Spleen (tissue), 7 donors: ENCODE results near the gene RBM20.

Experiments
- POLR2A ChIP-seq, 3 donors: fragments of 450-650 bp; IDR thresholded peaks; one replicate each; pipeline ENCODE4 v1.5.1; 2017; ENCODE audit warnings: antibody characterized with exemption in 3 of 3, mild to moderate bottlenecking in 1 of 3
- POLR2AphosphoS5 ChIP-seq, 3 donors: sonication (generic); formaldehyde crosslinking; IDR thresholded peaks; one replicate each; pipeline ENCODE4 v1.5.1; 2017; ENCODE audit warnings: antibody characterized with exemption in 3 of 3
- TF ChIP-seq, protein P1 (sequence below), 11 experiments: fragments of 200-600 bp in 7 of 11; fragments of 450-650 bp in 4 of 11; sonication (generic) in 4 of 11; IDR thresholded peaks in 8 of 11; conservative IDR thresholded peaks in 3 of 11; 1 replicate in 7 of 11; 2 replicates in 4 of 11; pipeline versions ENCODE4 v1.4.0 to v1.8.0; 2016 to 2021; ENCODE audit warnings: antibody characterized with exemption in 11 of 11, inconsistent platforms in 4 of 11, mild to moderate bottlenecking in 1 of 11
- donor health status: DM: no; HTN: no; CAD: no; lungs with moderate emphysema.
- donor health status: DM: no; HTN: no; CAD: no.
- donor health status: DM: no; HTN: no; CAD: no.

DNA sequence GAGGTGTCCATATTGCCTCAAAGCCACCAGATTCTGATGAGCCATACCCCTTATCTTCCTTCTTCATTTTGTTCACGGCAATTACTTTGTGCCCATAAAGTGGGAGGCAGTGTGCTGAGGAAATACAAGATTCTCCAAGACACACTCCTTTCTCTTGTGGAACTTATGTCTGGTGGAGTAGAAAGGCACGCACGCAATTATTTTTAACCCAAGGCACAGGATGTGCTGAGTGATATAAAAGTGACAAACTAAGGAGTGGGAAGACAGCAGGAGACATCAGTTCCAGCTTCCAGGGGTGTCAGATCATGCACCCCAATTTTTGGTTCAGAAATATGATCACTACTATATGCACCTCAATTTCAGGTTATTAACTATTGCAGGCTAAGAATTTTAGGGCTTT, 132.9 kb downstream of the RBM20 start:
- TF ChIP-seq, protein P1, sequence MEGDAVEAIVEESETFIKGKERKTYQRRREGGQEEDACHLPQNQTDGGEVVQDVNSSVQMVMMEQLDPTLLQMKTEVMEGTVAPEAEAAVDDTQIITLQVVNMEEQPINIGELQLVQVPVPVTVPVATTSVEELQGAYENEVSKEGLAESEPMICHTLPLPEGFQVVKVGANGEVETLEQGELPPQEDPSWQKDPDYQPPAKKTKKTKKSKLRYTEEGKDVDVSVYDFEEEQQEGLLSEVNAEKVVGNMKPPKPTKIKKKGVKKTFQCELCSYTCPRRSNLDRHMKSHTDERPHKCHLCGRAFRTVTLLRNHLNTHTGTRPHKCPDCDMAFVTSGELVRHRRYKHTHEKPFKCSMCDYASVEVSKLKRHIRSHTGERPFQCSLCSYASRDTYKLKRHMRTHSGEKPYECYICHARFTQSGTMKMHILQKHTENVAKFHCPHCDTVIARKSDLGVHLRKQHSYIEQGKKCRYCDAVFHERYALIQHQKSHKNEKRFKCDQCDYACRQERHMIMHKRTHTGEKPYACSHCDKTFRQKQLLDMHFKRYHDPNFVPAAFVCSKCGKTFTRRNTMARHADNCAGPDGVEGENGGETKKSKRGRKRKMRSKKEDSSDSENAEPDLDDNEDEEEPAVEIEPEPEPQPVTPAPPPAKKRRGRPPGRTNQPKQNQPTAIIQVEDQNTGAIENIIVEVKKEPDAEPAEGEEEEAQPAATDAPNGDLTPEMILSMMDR (IDR thresholded peaks at IDR 0.05 in 8 of 11, conservative IDR thresholded peaks at IDR 0.05 in 3 of 11): no peak
- TF ChIP-seq POLR2AphosphoS5 (IDR thresholded peaks at IDR 0.05) (no peak), POLR2A (IDR thresholded peaks at IDR 0.05) (no peak)
